A673 (cell line): ENCODE results near the gene TAAR9. TPM values are rescaled to one million over a fixed set of nuclear protein-coding genes. Genes with fewer than 3 reads are reported as not detected.

Source experiments
- BruUV-seq: library from RNA; stranded (reverse); fragments of 400-500 nt; replicated peaks from 2 replicates; lab custom pipeline; 2021; lab: Mats Ljungman, UMichigan
- CTCF ChIA-PET: fragments of 300-600 bp; sonication (Branson Sonifier 250); formaldehyde crosslinking; loops from one replicate; lab custom pipeline; 2022; ENCODE audit warnings: antibody characterized with exemption; lab: Charles Lee
- POLR2A ChIA-PET: fragments of 300-600 bp; sonication (Branson Sonifier 250); formaldehyde crosslinking; loops from one replicate; lab custom pipeline; 2022; ENCODE audit warnings: antibody characterized with exemption; ENCODE audit not compliant: low non-redundant PET; lab: Charles Lee
- DNase-seq: peaks from one replicate; pipeline ENCODE4 v3.0.0-alpha.2; 2015; ENCODE audit warnings: low spot score
- H3K27ac ChIP-seq: fragments of 200-600 bp; sonication (generic); 2 replicates; pipeline ENCODE4 v1.5.1; 2016; ENCODE audit warnings: mixed run types, low read depth, mild to moderate bottlenecking, mixed read lengths, antibody characterized with exemption, low read length; ENCODE audit not compliant: poor library complexity, severe bottlenecking
- H3K27me3 ChIP-seq: fragments of 200-600 bp; sonication (generic); replicated peaks from 2 replicates; pipeline ENCODE4 v1.6.1; 2017; ENCODE audit warnings: mixed run types, low read depth, mild to moderate bottlenecking, mixed read lengths, antibody characterized with exemption, low read length; ENCODE audit not compliant: insufficient read depth, poor library complexity
- H3K36me3 ChIP-seq: fragments of 200-600 bp; sonication (generic); 2 replicates; pipeline ENCODE4 v1.6.1; 2016; ENCODE audit warnings: mixed run types, mild to moderate bottlenecking, mixed read lengths, antibody characterized with exemption, low read length; ENCODE audit not compliant: insufficient read depth, poor library complexity, severe bottlenecking
- H3K4me1 ChIP-seq: fragments of 200-600 bp; sonication (generic); 2 replicates; pipeline ENCODE4 v1.6.1; 2017; ENCODE audit warnings: mixed run types, mild to moderate bottlenecking, mixed read lengths, antibody characterized with exemption, low read length; ENCODE audit not compliant: insufficient read depth, poor library complexity, severe bottlenecking
- H3K4me3 ChIP-seq: fragments of 200-600 bp; sonication (generic); 2 replicates; pipeline ENCODE4 v1.5.1; 2016; ENCODE audit warnings: low read depth, mixed run types, mild to moderate bottlenecking, mixed read lengths, low read length; ENCODE audit not compliant: poor library complexity, severe bottlenecking
- H3K9me3 ChIP-seq: fragments of 200-600 bp; sonication (generic); 2 replicates; pipeline ENCODE4 v1.6.1; 2016; ENCODE audit warnings: mixed run types, low read depth, mild to moderate bottlenecking, mixed read lengths, antibody characterized with exemption, low read length; ENCODE audit not compliant: poor library complexity, severe bottlenecking
- CTCF ChIP-seq: fragments of 300-800, 200-600 bp; sonication (generic); conservative IDR thresholded peaks from 2 replicates; pipeline ENCODE4 v1.5.1; 2017; ENCODE audit warnings: low read depth, mild to moderate bottlenecking, antibody characterized with exemption, low read length, moderate library complexity, mixed read lengths
- EZH2 ChIP-seq: fragments of 200-600 bp; sonication (generic); IDR thresholded peaks from 2 replicates; pipeline ENCODE4 v1.6.1; 2017; ENCODE audit warnings: borderline replicate concordance, low read depth, mild to moderate bottlenecking, mixed read lengths, antibody characterized with exemption, low read length; ENCODE audit not compliant: poor library complexity, severe bottlenecking
- intact Hi-C: fragments of 100-400 bp; cut with micrococcal nuclease; formaldehyde crosslinking; loops from one replicate; pipeline ENCODE4 v1.10.0; 2022; ENCODE audit not compliant: unreplicated experiment
- total RNA-seq: library from RNA; stranded (reverse); gene quantifications from 2 replicates; pipeline ENCODE4 v1.2.3, GENCODE V29; 2021

TAAR9 gene
- total RNA-seq, 1 experiment from 2014 or later, result not detected

GRCh38 chr6:132498638-132499037 lies 39.4 kb upstream of the TAAR9 start:
- ChIA-PET POLR2A (no interaction called here), CTCF (no interaction called here)
- intact Hi-C loops, result no loop called here
- no peaks in the 10 kb centered on the region for H3K4me1 ChIP-seq
- H3K27me3 ChIP-seq, result no peaks in the 10 kb centered on the region
- BruUV-seq, result no TSS peak
- no peaks in the 10 kb centered on the region for H3K9me3 ChIP-seq
- no peaks in the 10 kb centered on the region for H3K36me3 ChIP-seq
- H3K4me3 ChIP-seq, result no peak overlapping the region
- no peak for TF ChIP-seq EZH2
- no peak for TF ChIP-seq CTCF
- H3K27ac ChIP-seq, result no peak overlapping the region
- DNase-seq, result no peak

DNA sequence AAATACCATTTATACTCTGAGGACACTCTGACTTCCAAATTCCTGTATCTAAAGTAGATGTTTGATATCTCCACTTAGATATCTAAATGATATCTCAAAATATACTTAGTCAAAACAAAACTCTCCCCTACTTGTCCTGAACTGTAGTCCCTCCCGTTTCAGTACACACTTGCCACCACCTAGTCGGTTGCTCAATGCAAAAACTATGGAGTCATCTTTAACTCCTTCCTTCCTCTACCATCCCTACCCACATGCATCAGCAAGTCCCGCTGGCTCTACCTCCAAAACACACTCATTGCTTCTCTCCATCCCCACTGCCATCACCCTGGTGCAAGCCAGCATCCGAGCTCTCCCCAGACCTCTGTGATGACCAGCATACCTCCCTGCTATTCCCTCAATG lies 38.3 kb upstream of the TAAR9 start:
- Histone ChIP-seq H3K27ac (no peak overlapping the region), H3K4me3 (no peak overlapping the region), H3K27me3 (no peaks in the 10 kb centered on the region), H3K4me1 (no peaks in the 10 kb centered on the region), H3K9me3 (no peaks in the 10 kb centered on the region), H3K36me3 (no peaks in the 10 kb centered on the region)
- no peak for DNase-seq
- TF ChIP-seq EZH2 (no peak), CTCF (no peak)
- BruUV-seq, result no TSS peak
- intact Hi-C loops, result no loop called here
- POLR2A ChIA-PET, result no interaction called here
- CTCF ChIA-PET, result no interaction called here

- Histone ChIP-seq H3K36me3 (no peaks in the 10 kb centered on the region), H3K27ac (no peak overlapping the region), H3K4me3 (no peak overlapping the region), H3K4me1 (no peaks in the 10 kb centered on the region), H3K27me3 (no peaks in the 10 kb centered on the region), H3K9me3 (no peaks in the 10 kb centered on the region)
- TF ChIP-seq CTCF, result no peak
- no peak for TF ChIP-seq EZH2
- no TSS peak for BruUV-seq
- CTCF ChIA-PET, result no interaction called here
- no peak for DNase-seq
- POLR2A ChIA-PET, result no interaction called here
- intact Hi-C loops, result no loop called here
Observed at GRCh38 chr6:132504757-132505156, 33.3 kb upstream of the TAAR9 start.
